HG03039 (cell line): ENCODE data around the gene LRCH1.
A peak's percentile ranks its signal among the peaks of the same experiment; 100 is the strongest.

Experiments
- ATAC-seq: cut with Tn5 transposase; IDR thresholded peaks from one replicate; pipeline ENCODE4 v1.9.1; 2021; ENCODE audit warnings: mild to moderate bottlenecking, moderate library complexity; ENCODE audit not compliant: unreplicated experiment

The LRCH1 gene

GRCh38 chr13:46632176-46632575 lies 79.2 kb downstream of the LRCH1 start:
- no peak for ATAC-seq

GRCh38 chr13:46633416-46633815 lies 80.4 kb downstream of the LRCH1 start:
- no peak for ATAC-seq

- no peak for ATAC-seq
Observed at GRCh38 chr13:46636451-46636850, 83.5 kb downstream of the LRCH1 start.

GRCh38 chr13:46637213-46637612 lies 84.2 kb downstream of the LRCH1 start:
- ATAC-seq, result no peak

- no peak for ATAC-seq
Observed at GRCh38 chr13:46638262-46638661, 85.3 kb downstream of the LRCH1 start.

- ATAC-seq, result peak; percentile 74
Observed at GRCh38 chr13:46639033-46639981, 86.3 kb downstream of the LRCH1 start.

GRCh38 chr13:46640843-46641242 lies 87.9 kb downstream of the LRCH1 start:
- ATAC-seq, result no peak

- no peak for ATAC-seq
Observed at GRCh38 chr13:46641274-46642081, 88.5 kb downstream of the LRCH1 start.

- no peak for ATAC-seq
Observed at GRCh38 chr13:46642254-46642653, 89.3 kb downstream of the LRCH1 start.

- no peak for ATAC-seq
Observed at GRCh38 chr13:46643165-46643777, 90.3 kb downstream of the LRCH1 start.

- no peak for ATAC-seq
Observed at GRCh38 chr13:46644816-46645215, 91.8 kb downstream of the LRCH1 start.

GRCh38 chr13:46647512-46648065 lies 94.6 kb downstream of the LRCH1 start:
- ATAC-seq, result no peak

- ATAC-seq, result peak; percentile 87
Observed at GRCh38 chr13:46648166-46648607, 95.2 kb downstream of the LRCH1 start.

- no peak for ATAC-seq
Observed at GRCh38 chr13:46649816-46650215, 96.8 kb downstream of the LRCH1 start.

- no peak for ATAC-seq
Observed at GRCh38 chr13:46654951-46655350, 102.0 kb downstream of the LRCH1 start.

GRCh38 chr13:46655377-46656180 lies 102.6 kb downstream of the LRCH1 start:
- no peak for ATAC-seq

GRCh38 chr13:46656786-46657185 lies 103.8 kb downstream of the LRCH1 start:
- peak; percentile 82 for ATAC-seq

GRCh38 chr13:46659413-46660065 lies 106.6 kb downstream of the LRCH1 start:
- ATAC-seq, result no peak

GRCh38 chr13:46660416-46660815 lies 107.4 kb downstream of the LRCH1 start:
- ATAC-seq, result no peak

- ATAC-seq, result no peak
Observed at GRCh38 chr13:46660857-46661256, 107.9 kb downstream of the LRCH1 start.
